GM12891 (cell line): Measurements from ENCODE around the gene SEMA4D.

Experiments
- POLR2A ChIP-seq: IDR thresholded peaks from 2 replicates; pipeline ENCODE4 v1.6.1; 2011; ENCODE audit warnings: low read depth, low read length, control low read depth
- POLR2AphosphoS5 ChIP-seq: IDR thresholded peaks from 2 replicates; pipeline ENCODE4 v1.6.1; 2011; ENCODE audit warnings: low read depth, low read length, control low read depth
- SPI1 ChIP-seq: IDR thresholded peaks from 2 replicates; pipeline ENCODE4 v1.6.1; 2011; ENCODE audit warnings: low read depth, low read length, control low read depth
- TAF1 ChIP-seq: IDR thresholded peaks from 2 replicates; pipeline ENCODE4 v1.6.1; 2011; ENCODE audit warnings: low read depth, low read length, control low read depth

DNA sequence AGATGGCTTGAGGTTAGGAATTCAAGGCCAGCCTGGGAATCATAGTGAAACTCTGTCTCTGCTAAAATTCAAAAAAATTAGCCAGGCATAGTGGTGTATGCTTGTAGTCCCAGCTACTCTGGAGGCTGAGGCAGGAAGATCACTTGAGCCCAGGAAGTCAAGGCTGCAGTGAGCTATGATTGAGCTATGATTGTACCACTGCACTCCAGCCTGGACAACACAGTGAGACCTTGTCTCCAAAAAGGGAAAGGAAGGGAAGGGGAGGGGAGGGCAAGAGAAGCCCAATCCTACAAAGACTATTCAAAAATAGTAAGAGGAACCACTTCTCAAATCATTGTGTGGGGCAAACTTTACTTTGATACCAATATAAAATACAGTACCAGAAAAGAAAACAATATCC is 11.2 kb downstream of the SEMA4D start:
- TF ChIP-seq POLR2A (no peak), POLR2AphosphoS5 (no peak), TAF1 (no peak), SPI1 (no peak)
